Right lobe of liver (tissue), 4 donors: Measurements from ENCODE around the gene PIP5K1B.

Experiments used
- POLR2A ChIP-seq: fragments of 450-650 bp; IDR thresholded peaks from one replicate; pipeline ENCODE4 v1.6.1; 2017; ENCODE audit warnings: antibody characterized with exemption, mild to moderate bottlenecking
- TF ChIP-seq, protein P1 (sequence below), 4 donors: fragments of 200-600 bp in 3 of 4; fragments of 450-650 bp in 1 of 4; IDR thresholded peaks; one replicate each; pipeline versions ENCODE4 v1.5.1 to v1.8.0; 2016 to 2022; ENCODE audit warnings: antibody characterized with exemption in 4 of 4, mild to moderate bottlenecking in 2 of 4
- donor health status: DM: no; HTN: no; CAD: no.
- donor health status: DM: no; HTN: no; CAD: no.
- donor health status: DM: no; HTN: yes; CAD: no.

GRCh38 chr9:68685213-68685612 is 19.8 kb upstream of the PIP5K1B start:
- TF ChIP-seq POLR2A: no peak
- TF ChIP-seq, protein P1, sequence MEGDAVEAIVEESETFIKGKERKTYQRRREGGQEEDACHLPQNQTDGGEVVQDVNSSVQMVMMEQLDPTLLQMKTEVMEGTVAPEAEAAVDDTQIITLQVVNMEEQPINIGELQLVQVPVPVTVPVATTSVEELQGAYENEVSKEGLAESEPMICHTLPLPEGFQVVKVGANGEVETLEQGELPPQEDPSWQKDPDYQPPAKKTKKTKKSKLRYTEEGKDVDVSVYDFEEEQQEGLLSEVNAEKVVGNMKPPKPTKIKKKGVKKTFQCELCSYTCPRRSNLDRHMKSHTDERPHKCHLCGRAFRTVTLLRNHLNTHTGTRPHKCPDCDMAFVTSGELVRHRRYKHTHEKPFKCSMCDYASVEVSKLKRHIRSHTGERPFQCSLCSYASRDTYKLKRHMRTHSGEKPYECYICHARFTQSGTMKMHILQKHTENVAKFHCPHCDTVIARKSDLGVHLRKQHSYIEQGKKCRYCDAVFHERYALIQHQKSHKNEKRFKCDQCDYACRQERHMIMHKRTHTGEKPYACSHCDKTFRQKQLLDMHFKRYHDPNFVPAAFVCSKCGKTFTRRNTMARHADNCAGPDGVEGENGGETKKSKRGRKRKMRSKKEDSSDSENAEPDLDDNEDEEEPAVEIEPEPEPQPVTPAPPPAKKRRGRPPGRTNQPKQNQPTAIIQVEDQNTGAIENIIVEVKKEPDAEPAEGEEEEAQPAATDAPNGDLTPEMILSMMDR (IDR thresholded peaks at IDR 0.05): no peak
